Measurements from ENCODE around the gene RAB4A. TPM values are rescaled to one million over a fixed set of nuclear protein-coding genes. Genes with fewer than 3 reads are reported as not detected.

RAB4A gene
- polyA plus RNA-seq, 1 donor from 2014 or later = 49.8 TPM

- H2AFZ ChIP-seq (ENCODE audit: low read depth, low read length) = no peak overlapping the region
Observed at GRCh38 chr1:229225331-229225782, 45.6 kb upstream of the RAB4A start.

DNA sequence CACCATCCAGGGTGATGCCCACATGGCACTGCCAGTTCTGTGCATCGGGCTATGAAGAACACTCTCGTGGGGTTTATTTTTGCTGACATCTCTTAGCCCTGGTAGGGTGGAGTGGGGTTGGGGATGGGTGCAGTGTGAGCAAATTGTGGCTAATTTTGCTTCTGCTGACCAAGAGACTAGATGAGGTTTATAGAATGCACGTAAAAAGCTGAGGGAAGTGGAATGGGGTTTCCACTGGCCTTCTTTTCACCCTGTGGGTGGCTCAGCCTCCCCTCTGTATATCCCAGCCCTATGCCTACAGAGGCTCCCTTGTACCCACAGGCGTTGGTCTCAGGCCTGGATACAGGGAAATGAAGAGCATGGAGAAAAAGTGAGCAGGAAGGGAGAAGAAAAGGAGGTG is 44.1 kb upstream of the RAB4A start:
- Histone ChIP-seq H3K9me2 (ENCODE audit: insufficient read depth, low read length) (no peaks in the 10 kb centered on the region), H3K4me3 (ENCODE audit: low read length) (no peak overlapping the region), H3K36me3 (ENCODE audit: insufficient read depth, low read length) (no peaks in the 10 kb centered on the region), H3K79me2 (replicated peaks; ENCODE audit: insufficient read depth, low read length) (no peaks in the 10 kb centered on the region), H3K27ac (ENCODE audit: low read length) (no peak overlapping the region), H3K9me3 (ENCODE audit: low read length) (no peaks in the 10 kb centered on the region), H3F3A (ENCODE audit: insufficient read depth, low read length, poor library complexity, severe bottlenecking) (no peaks in the 10 kb centered on the region), H2AFZ (ENCODE audit: low read depth, low read length) (no peak overlapping the region), H3K27me3 (ENCODE audit: insufficient read depth, low read depth, low read length) (no peaks in the 10 kb centered on the region), H3K9ac (ENCODE audit: low read length) (no peak overlapping the region), H4K20me1 (ENCODE audit: insufficient read depth) (no peaks in the 10 kb centered on the region), H3K4me2 (ENCODE audit: low read length) (no peak overlapping the region)
- TF ChIP-seq RAD21 (conservative IDR thresholded peaks at IDR 0.05) = no peak
- TF ChIP-seq SMC3 (conservative IDR thresholded peaks at IDR 0.05; ENCODE audit: poor library complexity) = no peak
- TF ChIP-seq EP300 (conservative IDR thresholded peaks at IDR 0.05; ENCODE audit: poor library complexity, severe bottlenecking) = no peak
- TF ChIP-seq CTCF (IDR thresholded peaks at IDR 0.05; ENCODE audit: poor library complexity, severe bottlenecking) = no peak
- TF ChIP-seq POLR2AphosphoS5 (IDR thresholded peaks at IDR 0.05) = no peak

More at GRCh38 chr1:229225331-229225782, 45.6 kb upstream of the RAB4A start:
- no peak overlapping the region for H3K4me2 ChIP-seq (ENCODE audit: low read length)
- H3K9me2 ChIP-seq (ENCODE audit: insufficient read depth, low read length) = no peaks in the 10 kb centered on the region
- no peak overlapping the region for H3K4me3 ChIP-seq (ENCODE audit: low read length)
- H3K79me2 ChIP-seq (replicated peaks; ENCODE audit: insufficient read depth, low read length) = no peaks in the 10 kb centered on the region
- no peaks in the 10 kb centered on the region for H4K20me1 ChIP-seq (ENCODE audit: insufficient read depth)
- H3K9me3 ChIP-seq (ENCODE audit: low read length) = no peaks in the 10 kb centered on the region
- TF ChIP-seq MXI1 (conservative IDR thresholded peaks at IDR 0.05; ENCODE audit: poor library complexity, severe bottlenecking) (no peak), CTCF (IDR thresholded peaks at IDR 0.05; ENCODE audit: poor library complexity, severe bottlenecking) (no peak), EP300 (conservative IDR thresholded peaks at IDR 0.05; ENCODE audit: poor library complexity, severe bottlenecking) (no peak), SMC3 (conservative IDR thresholded peaks at IDR 0.05; ENCODE audit: poor library complexity) (no peak), RAD21 (conservative IDR thresholded peaks at IDR 0.05) (no peak), POLR2AphosphoS5 (IDR thresholded peaks at IDR 0.05) (no peak), EZH2 (IDR thresholded peaks at IDR 0.05; ENCODE audit: borderline replicate concordance, insufficient read depth, low read length, poor library complexity, severe bottlenecking) (no peak), TAF1 (IDR thresholded peaks at IDR 0.05; ENCODE audit: low read depth) (no peak)
- TF ChIP-seq, protein P1, sequence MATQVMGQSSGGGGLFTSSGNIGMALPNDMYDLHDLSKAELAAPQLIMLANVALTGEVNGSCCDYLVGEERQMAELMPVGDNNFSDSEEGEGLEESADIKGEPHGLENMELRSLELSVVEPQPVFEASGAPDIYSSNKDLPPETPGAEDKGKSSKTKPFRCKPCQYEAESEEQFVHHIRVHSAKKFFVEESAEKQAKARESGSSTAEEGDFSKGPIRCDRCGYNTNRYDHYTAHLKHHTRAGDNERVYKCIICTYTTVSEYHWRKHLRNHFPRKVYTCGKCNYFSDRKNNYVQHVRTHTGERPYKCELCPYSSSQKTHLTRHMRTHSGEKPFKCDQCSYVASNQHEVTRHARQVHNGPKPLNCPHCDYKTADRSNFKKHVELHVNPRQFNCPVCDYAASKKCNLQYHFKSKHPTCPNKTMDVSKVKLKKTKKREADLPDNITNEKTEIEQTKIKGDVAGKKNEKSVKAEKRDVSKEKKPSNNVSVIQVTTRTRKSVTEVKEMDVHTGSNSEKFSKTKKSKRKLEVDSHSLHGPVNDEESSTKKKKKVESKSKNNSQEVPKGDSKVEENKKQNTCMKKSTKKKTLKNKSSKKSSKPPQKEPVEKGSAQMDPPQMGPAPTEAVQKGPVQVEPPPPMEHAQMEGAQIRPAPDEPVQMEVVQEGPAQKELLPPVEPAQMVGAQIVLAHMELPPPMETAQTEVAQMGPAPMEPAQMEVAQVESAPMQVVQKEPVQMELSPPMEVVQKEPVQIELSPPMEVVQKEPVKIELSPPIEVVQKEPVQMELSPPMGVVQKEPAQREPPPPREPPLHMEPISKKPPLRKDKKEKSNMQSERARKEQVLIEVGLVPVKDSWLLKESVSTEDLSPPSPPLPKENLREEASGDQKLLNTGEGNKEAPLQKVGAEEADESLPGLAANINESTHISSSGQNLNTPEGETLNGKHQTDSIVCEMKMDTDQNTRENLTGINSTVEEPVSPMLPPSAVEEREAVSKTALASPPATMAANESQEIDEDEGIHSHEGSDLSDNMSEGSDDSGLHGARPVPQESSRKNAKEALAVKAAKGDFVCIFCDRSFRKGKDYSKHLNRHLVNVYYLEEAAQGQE (IDR thresholded peaks at IDR 0.05; ENCODE audit: borderline replicate concordance) = no peak
- no peaks in the 10 kb centered on the region for H3K36me3 ChIP-seq (ENCODE audit: insufficient read depth, low read length)
- no peaks in the 10 kb centered on the region for H3F3A ChIP-seq (ENCODE audit: insufficient read depth, low read length, poor library complexity, severe bottlenecking)
- H3K27ac ChIP-seq (ENCODE audit: low read length) = no peak overlapping the region
- no peak overlapping the region for H3K9ac ChIP-seq (ENCODE audit: low read length)
- H3K27me3 ChIP-seq (ENCODE audit: insufficient read depth, low read depth, low read length) = no peaks in the 10 kb centered on the region

Data from neural cell (in vitro differentiated cells).